DND-41 (cell line): ENCODE data around the gene SPNS2.
"Not testable (repeated sequence)": the region's sequence is repeated elsewhere in the genome, so short reads cannot be mapped to it uniquely, and the experiment has no call there.

Experiments used
- CTCF ChIP-seq: IDR thresholded peaks from 2 replicates; pipeline ENCODE4 v1.5.1; 2012; ENCODE audit warnings: borderline replicate concordance, low read length, moderate library complexity, mild to moderate bottlenecking; ENCODE audit not compliant: poor library complexity, severe bottlenecking; ENCODE audit errors: extremely low read depth
- EZH2 ChIP-seq: IDR thresholded peaks from 3 replicates; pipeline ENCODE4 v1.6.1; 2012; ENCODE audit warnings: borderline replicate concordance, low read depth, mild to moderate bottlenecking, moderate library complexity, low read length, inconsistent platforms; ENCODE audit not compliant: severe bottlenecking

- not testable (repeated sequence) for TF ChIP-seq CTCF, EZH2
Observed at GRCh38 chr17:4578349-4578748, 79.7 kb downstream of the SPNS2 start.
